ENCODE data around the gene IGSF6. TPM values are rescaled to one million over a fixed set of nuclear protein-coding genes. Genes with fewer than 3 reads are reported as not detected.

The IGSF6 gene
- total RNA-seq, 1 experiment from 2014 or later = not detected

GRCh38 chr16:21666772-21667171 is 14.4 kb upstream of the IGSF6 start:
- Histone ChIP-seq H2BK20ac (ENCODE audit: low read depth, low read length, poor library complexity, severe bottlenecking) (no peak overlapping the region), H2AFZ (ENCODE audit: low read length) (peak overlapping the region; percentile 49), H3K14ac (ENCODE audit: insufficient read depth, low read length) (peak overlapping the region; percentile 82; the same call in 1 of the 2 replicates), H3K4me2 (ENCODE audit: insufficient read depth, insufficient read length, low read length) (peak overlapping the region; percentile 46), H3K56ac (ENCODE audit: insufficient read length, low read depth, low read length) (no peak overlapping the region), H3K27ac (ENCODE audit: insufficient read length, low read depth, low read length) (no peak overlapping the region), H3K18ac (ENCODE audit: insufficient read length, low read depth, low read length) (no peak overlapping the region), H2BK12ac (ENCODE audit: insufficient read length, low read depth, low read length) (no peak overlapping the region), H3K79me2 (ENCODE audit: insufficient read depth, low read length) (no peaks in the 10 kb centered on the region), H3K9me3 (ENCODE audit: control insufficient read depth, low read depth, low read length) (no peaks in the 10 kb centered on the region), H3K79me1 (ENCODE audit: insufficient read depth, low read depth, low read length, poor library complexity, severe bottlenecking) (no peaks in the 10 kb centered on the region), H4K5ac (ENCODE audit: insufficient read length, low read depth, low read length) (no peak overlapping the region), H3K4ac (ENCODE audit: low read depth, low read length) (no peak overlapping the region), H2BK120ac (ENCODE audit: low read depth, low read length, poor library complexity, severe bottlenecking) (no peak overlapping the region), H3K23me2 (ENCODE audit: insufficient read length, low read depth, low read length, poor library complexity, severe bottlenecking) (no peaks in the 10 kb centered on the region), H2BK5ac (ENCODE audit: insufficient read length, low read length) (no peak overlapping the region), H2BK15ac (ENCODE audit: low read depth, low read length) (no peak overlapping the region; the same call in 1 of the 2 replicates), H3K23ac (ENCODE audit: insufficient read length, low read depth, low read length) (no peak overlapping the region), H3K9ac (ENCODE audit: extremely low read depth, insufficient read length, low read length) (no peak overlapping the region), H4K91ac (ENCODE audit: insufficient read length, low read depth, low read length) (no peak overlapping the region), H4K20me1 (ENCODE audit: control insufficient read depth, insufficient read depth, insufficient read length) (no peaks in the 10 kb centered on the region), H3K27me3 (ENCODE audit: insufficient read depth, low read length) (no peaks in the 10 kb centered on the region), H2AK5ac (ENCODE audit: insufficient read length, low read length) (no peak overlapping the region), H3T11ph (ENCODE audit: low read length) (no peak overlapping the region), H3K4me1 (ENCODE audit: insufficient read depth, low read length) (no peaks in the 10 kb centered on the region; the same call in 1 of the 2 replicates), H4K8ac (replicated peaks; ENCODE audit: insufficient read length, low read depth, low read length) (no peak overlapping the region)
- TF ChIP-seq, protein P1, sequence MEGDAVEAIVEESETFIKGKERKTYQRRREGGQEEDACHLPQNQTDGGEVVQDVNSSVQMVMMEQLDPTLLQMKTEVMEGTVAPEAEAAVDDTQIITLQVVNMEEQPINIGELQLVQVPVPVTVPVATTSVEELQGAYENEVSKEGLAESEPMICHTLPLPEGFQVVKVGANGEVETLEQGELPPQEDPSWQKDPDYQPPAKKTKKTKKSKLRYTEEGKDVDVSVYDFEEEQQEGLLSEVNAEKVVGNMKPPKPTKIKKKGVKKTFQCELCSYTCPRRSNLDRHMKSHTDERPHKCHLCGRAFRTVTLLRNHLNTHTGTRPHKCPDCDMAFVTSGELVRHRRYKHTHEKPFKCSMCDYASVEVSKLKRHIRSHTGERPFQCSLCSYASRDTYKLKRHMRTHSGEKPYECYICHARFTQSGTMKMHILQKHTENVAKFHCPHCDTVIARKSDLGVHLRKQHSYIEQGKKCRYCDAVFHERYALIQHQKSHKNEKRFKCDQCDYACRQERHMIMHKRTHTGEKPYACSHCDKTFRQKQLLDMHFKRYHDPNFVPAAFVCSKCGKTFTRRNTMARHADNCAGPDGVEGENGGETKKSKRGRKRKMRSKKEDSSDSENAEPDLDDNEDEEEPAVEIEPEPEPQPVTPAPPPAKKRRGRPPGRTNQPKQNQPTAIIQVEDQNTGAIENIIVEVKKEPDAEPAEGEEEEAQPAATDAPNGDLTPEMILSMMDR (conservative IDR thresholded peaks at IDR 0.05) = no peak
- DNase-seq = no peak
- Mint-ChIP-seq H3K4me3 (no peak overlapping the region), H3K27ac (peak overlapping the region; percentile 5 to 85 (median 70); a peak in 4 of 7 replicates), H3K9me3 (no peaks in the 10 kb centered on the region), H3K4me1 (peaks cover 12 to 13% of the 10 kb centered on the region in 2 experiments), H3K27me3 (ENCODE audit: low read depth) (peaks cover 6% of the 10 kb centered on the region; the same call in 1 of the 2 replicates), H3K36me3 (ENCODE audit: insufficient read depth in 1 of 3, low read depth in 3 of 3) (no peaks in the 10 kb centered on the region)
- no CpG with 5 or more reads among the region's 3 CpGs for WGBS (ENCODE audit: extremely low coverage, insufficient read length, low lambda C conversion rate)
